Astrocyte of the cerebellum (primary cell): Measurements from ENCODE around the gene EGFLAM.
A peak's percentile ranks its signal among the peaks of the same experiment; 100 is the strongest.

ENCODE experiments used
- DNase-seq: peaks from one replicate; pipeline ENCODE4 v3.0.0-alpha.2; 2011; ENCODE audit warnings: low read depth
- H3K4me3 ChIP-seq: 2 replicates; pipeline ENCODE4 v1.5.1; 2011; ENCODE audit warnings: mild to moderate bottlenecking, low read depth, low read length, moderate library complexity
- in situ Hi-C: cut with HindIII; loops from 2 replicates; pipeline ENCODE4 v1.10.0; 2017; ENCODE audit warnings: low sequenced_read_pairs
- TF ChIP-seq, protein P1 (sequence below): IDR thresholded peaks from 2 replicates; pipeline ENCODE4 v1.5.1; 2012; ENCODE audit warnings: low read length, low read depth, moderate library complexity, mild to moderate bottlenecking; ENCODE audit errors: missing control alignments

The EGFLAM gene

DNA sequence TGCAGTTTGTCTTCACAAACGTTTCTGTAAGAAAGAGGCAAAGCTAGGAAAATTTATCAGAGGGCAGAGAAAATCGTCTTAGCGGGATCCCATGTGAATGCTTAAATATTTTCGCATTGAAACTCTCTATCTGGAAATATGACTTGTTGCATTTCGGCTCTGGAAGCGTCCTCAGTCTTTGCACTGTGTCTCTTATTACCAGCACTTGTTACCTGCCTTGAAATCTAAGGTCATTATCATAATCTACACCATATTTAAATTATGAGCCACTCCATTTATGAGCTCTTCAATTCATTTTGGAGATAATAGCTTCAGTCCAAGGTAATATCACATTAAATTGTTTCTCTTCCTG is 1.4 kb downstream of the EGFLAM start:
- TF ChIP-seq, protein P1, sequence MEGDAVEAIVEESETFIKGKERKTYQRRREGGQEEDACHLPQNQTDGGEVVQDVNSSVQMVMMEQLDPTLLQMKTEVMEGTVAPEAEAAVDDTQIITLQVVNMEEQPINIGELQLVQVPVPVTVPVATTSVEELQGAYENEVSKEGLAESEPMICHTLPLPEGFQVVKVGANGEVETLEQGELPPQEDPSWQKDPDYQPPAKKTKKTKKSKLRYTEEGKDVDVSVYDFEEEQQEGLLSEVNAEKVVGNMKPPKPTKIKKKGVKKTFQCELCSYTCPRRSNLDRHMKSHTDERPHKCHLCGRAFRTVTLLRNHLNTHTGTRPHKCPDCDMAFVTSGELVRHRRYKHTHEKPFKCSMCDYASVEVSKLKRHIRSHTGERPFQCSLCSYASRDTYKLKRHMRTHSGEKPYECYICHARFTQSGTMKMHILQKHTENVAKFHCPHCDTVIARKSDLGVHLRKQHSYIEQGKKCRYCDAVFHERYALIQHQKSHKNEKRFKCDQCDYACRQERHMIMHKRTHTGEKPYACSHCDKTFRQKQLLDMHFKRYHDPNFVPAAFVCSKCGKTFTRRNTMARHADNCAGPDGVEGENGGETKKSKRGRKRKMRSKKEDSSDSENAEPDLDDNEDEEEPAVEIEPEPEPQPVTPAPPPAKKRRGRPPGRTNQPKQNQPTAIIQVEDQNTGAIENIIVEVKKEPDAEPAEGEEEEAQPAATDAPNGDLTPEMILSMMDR, result no peak
- H3K4me3 ChIP-seq, result no peak overlapping the region
- in situ Hi-C loops, result loop anchor here (25.0 kb wide), 1 partner anchor 553 kb away; no protein-coding TSS in a partner anchor
- DNase-seq, result no peak

DNA sequence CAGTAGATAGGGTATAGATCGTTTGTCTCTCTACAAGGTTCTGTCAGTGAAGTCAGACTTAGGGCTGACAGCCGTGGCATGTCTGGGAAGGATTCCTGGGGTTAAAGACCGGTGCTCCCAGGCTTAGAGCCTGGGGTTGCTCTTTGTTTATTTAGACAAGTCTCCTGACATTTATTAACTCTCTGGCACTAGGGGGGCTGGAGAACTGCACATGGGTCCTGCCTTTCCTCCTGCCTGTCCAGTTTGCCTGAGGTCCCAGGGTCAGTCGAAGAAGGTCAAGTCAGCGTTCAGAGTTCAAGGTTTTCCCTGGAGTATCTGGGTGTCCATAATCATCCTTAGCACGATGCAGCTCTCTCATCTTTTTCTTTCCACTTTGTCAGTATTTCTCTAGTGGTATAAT is 5.6 kb downstream of the EGFLAM start:
- in situ Hi-C loops, result loop anchor here (25.0 kb wide), 1 partner anchor 548 kb away; no protein-coding TSS in a partner anchor
- TF ChIP-seq, protein P1, result no peak
- DNase-seq, result no peak
- no peak overlapping the region for H3K4me3 ChIP-seq

DNA sequence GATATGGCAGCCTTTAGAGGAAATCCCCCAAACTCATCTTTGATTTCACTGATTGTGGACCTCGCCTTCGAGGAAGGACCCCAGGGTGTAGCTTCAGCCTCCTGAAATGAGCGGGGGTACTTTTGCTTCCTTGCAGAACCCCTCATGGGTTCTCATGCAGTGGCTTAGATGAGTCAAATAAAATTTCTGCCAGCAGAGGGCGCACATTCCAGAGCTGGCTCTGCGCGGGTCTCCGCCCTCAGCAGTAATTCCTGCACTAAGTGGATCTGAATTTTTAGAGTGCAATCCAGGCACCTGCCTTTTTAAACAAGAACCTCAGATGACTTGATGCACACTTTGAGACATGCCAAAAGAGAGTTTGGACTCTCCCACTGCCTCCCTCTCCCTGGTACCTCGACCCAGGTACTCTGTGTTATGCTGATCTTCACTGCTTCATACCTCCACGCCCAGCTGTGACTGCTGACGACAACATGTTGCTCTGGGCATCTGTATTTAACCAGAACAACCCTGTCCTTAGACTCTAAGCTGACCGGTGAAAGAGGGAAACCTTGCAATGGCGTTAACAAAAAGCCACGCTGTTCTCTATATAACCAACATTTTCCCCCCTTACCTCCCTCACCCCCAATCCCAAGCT is 7.3 kb downstream of the EGFLAM start:
- peak; percentile 33 for DNase-seq
- H3K4me3 ChIP-seq, result no peak overlapping the region
- TF ChIP-seq, protein P1, result peak; percentile 71
- in situ Hi-C loops, result loop anchor here (25.0 kb wide), 1 partner anchor 547 kb away; no protein-coding TSS in a partner anchor

DNA sequence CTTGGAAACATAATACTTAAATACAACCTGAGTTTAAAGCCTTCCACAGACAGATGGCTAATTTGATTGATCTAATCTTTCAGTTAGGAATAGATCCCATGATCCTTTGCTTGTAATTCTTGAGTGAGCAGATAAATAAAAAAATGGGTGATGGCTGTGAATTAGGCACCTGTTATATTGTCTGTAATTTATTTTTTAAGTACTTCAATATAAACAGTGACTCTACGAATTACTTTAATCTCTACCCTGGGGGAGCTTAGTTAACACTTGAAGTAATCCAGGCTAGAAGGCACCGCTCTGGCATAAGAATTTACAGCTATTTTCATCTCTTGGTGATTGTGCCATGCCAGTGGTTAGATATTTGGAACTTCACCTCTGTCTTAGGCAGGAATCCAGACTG is 9.0 kb downstream of the EGFLAM start:
- no peak overlapping the region for H3K4me3 ChIP-seq
- in situ Hi-C loops, result loop anchor here (25.0 kb wide), 1 partner anchor 545 kb away; no protein-coding TSS in a partner anchor
- no peak for DNase-seq
- TF ChIP-seq, protein P1, result no peak

DNA sequence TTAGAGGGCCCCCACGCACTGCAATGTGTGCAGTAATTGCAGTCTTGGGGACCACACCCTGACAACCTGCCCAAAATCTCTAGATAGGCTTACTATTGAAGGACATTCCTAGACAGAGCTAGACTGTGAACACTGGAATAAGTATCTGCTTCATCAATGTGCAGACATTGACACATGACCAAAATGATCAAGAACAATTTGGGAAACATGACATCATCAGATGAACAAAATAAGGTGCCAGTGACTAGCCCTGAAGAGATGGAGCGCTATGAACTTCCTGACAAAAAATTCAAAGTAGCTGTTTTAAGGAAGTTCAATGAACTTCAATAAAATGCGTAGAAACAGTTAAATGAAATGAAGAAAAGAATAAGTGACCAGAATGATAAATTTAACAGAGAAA is 15.3 kb downstream of the EGFLAM start:
- in situ Hi-C loops, result loop anchor here (25.0 kb wide), 1 partner anchor 539 kb away; no protein-coding TSS in a partner anchor
- TF ChIP-seq, protein P1, result no peak
- DNase-seq, result no peak
- H3K4me3 ChIP-seq, result no peak overlapping the region

DNA sequence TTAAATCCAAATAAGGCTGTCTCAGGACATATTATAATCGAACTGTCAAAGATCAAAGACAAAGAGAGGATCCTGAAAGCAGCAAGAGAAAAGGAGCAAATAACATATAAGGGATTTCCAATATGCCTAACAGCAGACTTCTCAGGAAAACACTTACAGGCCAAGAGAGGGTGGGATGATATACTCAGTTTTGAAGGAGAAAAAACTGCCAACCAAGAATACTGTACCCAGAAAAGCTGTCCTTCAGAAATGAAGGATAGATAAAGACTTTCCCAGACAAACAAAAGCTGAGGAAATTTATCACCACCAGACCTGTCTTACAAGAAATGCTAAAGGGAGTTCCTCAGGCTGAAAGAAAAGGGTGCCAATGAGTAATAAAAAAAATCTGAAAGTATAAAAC is 16.0 kb downstream of the EGFLAM start:
- in situ Hi-C loops, result loop anchor here (25.0 kb wide), 1 partner anchor 538 kb away; no protein-coding TSS in a partner anchor
- H3K4me3 ChIP-seq, result no peak overlapping the region
- TF ChIP-seq, protein P1, result no peak
- DNase-seq, result no peak
